GM23248 (cell line): ENCODE results near the gene SMTNL1. TPM values are rescaled to one million over a fixed set of nuclear protein-coding genes. Genes with fewer than 3 reads are reported as not detected.
A peak's percentile ranks its signal among the peaks of the same experiment; 100 is the strongest.

Experiments used
- DNase-seq: peaks from one replicate; pipeline ENCODE4 v3.0.0-alpha.2; 2015
- H2AFZ ChIP-seq: fragments of 200-600 bp; sonication (generic); 2 replicates; pipeline ENCODE4 v1.6.1; 2016; ENCODE audit warnings: antibody characterized with exemption
- H3F3A ChIP-seq: fragments of 200-600 bp; sonication (generic); 2 replicates; pipeline ENCODE4 v1.6.1; 2016; ENCODE audit warnings: mild to moderate bottlenecking, antibody characterized with exemption, mixed run types; ENCODE audit not compliant: insufficient read depth
- H3K27ac ChIP-seq: fragments of 200-600 bp; sonication (generic); 2 replicates; pipeline ENCODE4 v1.5.1; 2016; ENCODE audit warnings: mild to moderate bottlenecking
- H3K27me3 ChIP-seq: fragments of 200-600 bp; sonication (generic); replicated peaks from 2 replicates; pipeline ENCODE4 v1.6.1; 2016; ENCODE audit warnings: mild to moderate bottlenecking; ENCODE audit not compliant: insufficient read depth
- H3K36me3 ChIP-seq: fragments of 200-600 bp; sonication (generic); 2 replicates; pipeline ENCODE4 v1.6.1; 2016; ENCODE audit warnings: low read depth, mild to moderate bottlenecking
- H3K4me1 ChIP-seq: fragments of 200-600 bp; sonication (generic); 2 replicates; pipeline ENCODE4 v1.6.1; 2016; ENCODE audit warnings: mild to moderate bottlenecking; ENCODE audit not compliant: insufficient read depth
- H3K4me2 ChIP-seq: fragments of 200-600 bp; sonication (generic); one replicate; pipeline ENCODE4 v1.6.1; 2016; ENCODE audit warnings: mild to moderate bottlenecking; ENCODE audit not compliant: unreplicated experiment
- H3K4me3 ChIP-seq: fragments of 200-600 bp; sonication (generic); 2 replicates; pipeline ENCODE4 v1.5.1; 2016; ENCODE audit warnings: mild to moderate bottlenecking
- H3K79me2 ChIP-seq: fragments of 200-600 bp; sonication (generic); 2 replicates; pipeline ENCODE4 v1.6.1; 2016; ENCODE audit warnings: mild to moderate bottlenecking; ENCODE audit not compliant: insufficient read depth
- H3K9ac ChIP-seq: fragments of 200-600 bp; sonication (generic); 2 replicates; pipeline ENCODE4 v1.6.1; 2016; ENCODE audit warnings: mild to moderate bottlenecking
- H3K9me2 ChIP-seq: fragments of 200-600 bp; sonication (generic); 2 replicates; pipeline ENCODE4 v1.6.1; 2016; ENCODE audit warnings: mixed run types, mild to moderate bottlenecking, moderate library complexity; ENCODE audit not compliant: insufficient read depth
- H3K9me3 ChIP-seq: fragments of 200-600 bp; sonication (generic); one replicate; pipeline ENCODE4 v1.6.1; 2017; ENCODE audit warnings: low read depth
- H4K20me1 ChIP-seq: fragments of 200-600 bp; sonication (generic); 2 replicates; pipeline ENCODE4 v1.6.0; 2016; ENCODE audit not compliant: insufficient read depth
- EZH2 ChIP-seq: fragments of 200-600 bp; sonication (generic); IDR thresholded peaks from 2 replicates; pipeline ENCODE4 v1.6.1; 2018; ENCODE audit warnings: antibody characterized with exemption, mild to moderate bottlenecking; ENCODE audit not compliant: insufficient read depth, poor library complexity, severe bottlenecking
- EZH2phosphoT487 ChIP-seq: fragments of 200-600 bp; sonication (generic); IDR thresholded peaks from 2 replicates; pipeline ENCODE4 v1.6.1; 2018; ENCODE audit warnings: antibody characterized with exemption, moderate library complexity, mild to moderate bottlenecking, low read depth; ENCODE audit not compliant: insufficient read depth
- WGBS, 2 experiments: methylation state at CpG; one replicate each; pipeline ENCODE4 v1.1.6; 2015 to 2017; ENCODE audit warnings: low lambda C conversion rate in 2 of 2, low coverage in 1 of 2; ENCODE audit errors: missing lambda C conversion rate in 2 of 2; 5-methylcytosine and 5-hydroxymethylcytosine counted together
- in situ Hi-C: fragments of 300-500 bp; cut with MboI; formaldehyde crosslinking; loops from 2 replicates; pipeline ENCODE4 v1.15.0; 2020
- polyA plus RNA-seq: library from polyadenylated mRNA; unstranded; fragments of >200 nt; fragmentation: Nextera tagmentation; extraction: Ambion mirVana; gene quantifications from 2 replicates; pipeline ENCODE4 v1.2.1, GENCODE V29; 2016
- total RNA-seq: library from RNA; depleted of rRNA; stranded (reverse); fragments of >200 nt; shearing (Covaris generic); gene quantifications from 2 replicates; pipeline ENCODE4 v1.2.3, GENCODE V29; 2014

Gene SMTNL1
- total and polyA plus RNA-seq, 2 experiments from 2014 or later: not detected

DNA sequence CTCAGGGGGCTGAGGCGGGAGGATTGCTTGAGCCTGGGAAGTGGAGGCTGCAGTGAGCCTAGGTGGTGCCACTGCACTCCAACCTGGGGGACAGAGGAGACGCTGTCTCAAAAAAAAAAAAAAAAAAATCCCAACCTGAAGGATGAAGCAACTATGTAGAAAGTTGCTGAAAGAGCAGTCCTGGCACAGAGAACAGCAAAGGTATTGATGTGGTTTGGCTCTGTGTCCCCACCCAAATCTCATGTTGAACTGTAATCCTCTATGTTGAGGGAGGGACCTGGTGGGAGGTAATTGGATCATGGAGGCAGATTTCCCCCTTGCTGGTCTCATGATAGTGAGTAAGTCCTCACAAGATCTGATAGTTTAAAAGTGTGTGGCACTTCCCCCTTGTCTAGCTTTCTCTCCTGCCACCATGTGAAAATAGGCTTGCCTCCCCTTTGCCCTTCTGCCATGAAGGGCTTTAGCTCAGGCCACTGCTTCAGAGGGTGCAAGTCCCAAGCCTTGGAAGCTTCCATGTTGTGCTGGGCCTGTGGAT, 49.4 kb downstream of the SMTNL1 start:
- no peak for DNase-seq
- H3K4me2 ChIP-seq: no peak overlapping the region
- H3K9me2 ChIP-seq: no peaks in the 10 kb centered on the region
- H3K27ac ChIP-seq: no peak overlapping the region
- in situ Hi-C loops: no loop called here
- no peaks in the 10 kb centered on the region for H3K4me1 ChIP-seq
- no peaks in the 10 kb centered on the region for H4K20me1 ChIP-seq
- H2AFZ ChIP-seq: no peak overlapping the region
- H3F3A ChIP-seq: no peaks in the 10 kb centered on the region
- H3K79me2 ChIP-seq: no peaks in the 10 kb centered on the region
- H3K27me3 ChIP-seq: no peaks in the 10 kb centered on the region
- H3K4me3 ChIP-seq: no peak overlapping the region
- H3K9ac ChIP-seq: no peak overlapping the region
- H3K36me3 ChIP-seq: no peaks in the 10 kb centered on the region
- H3K9me3 ChIP-seq: no peaks in the 10 kb centered on the region
- 43 to 71% methylated on average over 1 to 2 of the region's 2 CpGs for WGBS, 2 experiments
- no peak for TF ChIP-seq EZH2phosphoT487

DNA sequence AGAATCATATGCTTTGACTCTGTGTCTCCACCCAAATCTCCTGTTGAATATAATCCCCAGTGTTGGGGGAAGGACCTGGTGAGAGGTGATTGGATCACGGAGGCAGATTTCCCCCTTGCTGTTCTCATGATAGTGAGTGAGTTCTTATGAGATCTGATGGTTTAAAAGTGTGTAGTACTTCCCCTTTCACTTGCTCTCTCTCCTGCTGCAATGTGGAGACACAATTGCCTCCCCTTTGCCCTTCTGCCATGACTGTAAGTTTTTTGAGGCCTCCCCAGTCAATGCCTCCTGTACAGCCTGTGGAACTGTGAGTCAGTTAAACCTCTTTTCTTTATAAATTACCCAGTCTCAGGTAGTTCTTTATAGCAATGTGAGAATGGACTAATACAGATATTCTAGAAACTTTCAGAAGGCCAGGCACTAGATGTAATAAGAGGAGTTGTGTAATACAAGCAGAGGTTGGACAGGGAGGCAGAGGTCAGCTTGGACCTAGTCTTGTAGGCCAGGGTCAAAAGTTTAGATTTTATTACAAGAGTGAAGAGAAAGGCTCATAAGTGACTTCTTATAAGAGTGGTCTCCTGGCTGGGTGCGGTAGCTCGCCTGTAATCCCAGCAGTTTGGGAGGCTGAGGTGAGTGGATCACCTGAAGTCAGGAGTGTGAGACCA, 50.8 kb downstream of the SMTNL1 start:
- H3K9me2 ChIP-seq: no peaks in the 10 kb centered on the region
- H3K4me1 ChIP-seq: no peaks in the 10 kb centered on the region
- no peaks in the 10 kb centered on the region for H3K27me3 ChIP-seq
- H3K79me2 ChIP-seq: no peaks in the 10 kb centered on the region
- no peak overlapping the region for H3K4me3 ChIP-seq
- no peak overlapping the region for H3K9ac ChIP-seq
- DNase-seq: no peak
- H3F3A ChIP-seq: no peaks in the 10 kb centered on the region
- H3K27ac ChIP-seq: no peak overlapping the region
- in situ Hi-C loops: no loop called here
- WGBS, 2 experiments: 62 to 69% methylated on average over 3 of the region's 3 CpGs
- no peaks in the 10 kb centered on the region for H3K36me3 ChIP-seq
- TF ChIP-seq EZH2 (no peak), EZH2phosphoT487 (no peak)
- H4K20me1 ChIP-seq: no peaks in the 10 kb centered on the region
- no peak overlapping the region for H2AFZ ChIP-seq
- no peaks in the 10 kb centered on the region for H3K9me3 ChIP-seq
- no peak overlapping the region for H3K4me2 ChIP-seq

DNA sequence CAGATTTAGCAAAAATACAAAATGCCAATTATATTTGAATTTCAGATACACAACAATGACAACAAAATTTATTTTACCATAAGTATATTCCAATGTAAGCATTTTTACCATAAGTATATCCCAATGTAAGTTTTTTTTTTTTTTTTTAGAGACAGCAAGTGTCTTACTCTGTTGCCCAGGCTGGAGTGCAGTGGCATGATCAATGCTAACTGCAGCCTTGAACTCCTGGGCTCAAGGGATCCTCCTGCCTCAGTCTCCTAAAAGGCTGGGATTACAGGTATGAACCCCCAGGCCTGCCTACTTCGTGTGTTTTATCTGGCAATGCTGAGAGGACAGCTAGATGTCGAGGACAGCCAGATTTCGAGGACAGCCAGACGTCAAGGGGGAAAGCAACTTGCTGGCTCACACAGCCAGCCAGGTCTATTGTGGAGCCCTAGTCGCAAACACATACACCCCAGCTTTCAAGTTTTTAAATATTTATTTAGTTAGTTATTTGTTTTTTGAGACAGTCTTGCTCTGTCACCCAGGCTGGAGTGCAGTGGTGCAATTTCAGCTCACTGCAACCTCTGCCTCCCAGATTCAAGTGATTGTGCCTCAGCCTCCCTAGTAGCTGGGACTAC, 59.0 kb downstream of the SMTNL1 start:
- 60 to 67% methylated on average over 5 of the region's 5 CpGs for WGBS, 2 experiments
- no peak for DNase-seq
- H3K79me2 ChIP-seq: no peaks in the 10 kb centered on the region
- in situ Hi-C loops: no loop called here
- H3K4me2 ChIP-seq: no peak overlapping the region
- TF ChIP-seq EZH2: no peak
- no peak for TF ChIP-seq EZH2phosphoT487
- peak overlapping the region; percentile 91; the same call in 1 of the 2 replicates for H2AFZ ChIP-seq
- H3K27me3 ChIP-seq: no peaks in the 10 kb centered on the region
- H3F3A ChIP-seq: peaks cover 12% of the 10 kb centered on the region; the same call in 1 of the 2 replicates
- H4K20me1 ChIP-seq: no peaks in the 10 kb centered on the region
- no peaks in the 10 kb centered on the region for H3K9me3 ChIP-seq
- peaks cover 11% of the 10 kb centered on the region for H3K4me1 ChIP-seq
- no peaks in the 10 kb centered on the region for H3K9me2 ChIP-seq
- H3K9ac ChIP-seq: no peak overlapping the region
- no peak overlapping the region for H3K4me3 ChIP-seq
- H3K36me3 ChIP-seq: no peaks in the 10 kb centered on the region
- no peak overlapping the region for H3K27ac ChIP-seq

DNA sequence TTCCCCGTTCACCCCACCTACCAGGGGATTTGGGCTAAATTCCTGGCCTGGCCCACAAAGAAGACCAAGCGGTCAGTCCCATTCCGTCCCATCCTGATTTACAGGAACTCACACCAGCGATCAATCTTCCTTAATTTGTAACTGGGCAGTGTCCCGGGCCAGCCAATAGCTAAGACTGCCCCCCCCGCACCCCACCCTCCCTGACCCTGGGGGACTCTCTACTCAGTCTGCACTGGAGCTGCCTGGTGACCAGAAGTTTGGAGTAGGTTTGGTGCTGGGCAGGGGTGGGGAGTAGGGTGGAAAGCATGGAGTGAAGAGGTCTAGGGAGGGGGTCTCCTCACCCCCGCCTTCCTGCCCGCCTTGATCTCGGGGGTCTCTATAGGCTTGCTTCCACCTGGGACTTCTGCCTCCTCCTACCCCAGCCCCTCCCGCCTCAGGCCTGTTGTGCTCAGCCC, 60.1 kb downstream of the SMTNL1 start, which contains the start of gene SERPING1:
Gene SERPING1, plus strand, starts transcription at position 225 of the 455 bp plus-strand sequence. CDS start 586 bp downstream, outside the sequence.
- TF ChIP-seq EZH2 (no peak), EZH2phosphoT487 (no peak)
- Histone ChIP-seq H3K4me2 (peak within 1 kb of the TSS; percentile 83), H3K9ac (peak within 1 kb of the TSS; percentile 87), H3K27me3 (no peaks in the 10 kb centered on the region), H3K79me2 (no peaks in the 10 kb centered on the region), H3K4me1 (peaks cover 11% of the 10 kb centered on the region), H4K20me1 (no peaks in the 10 kb centered on the region), H3K36me3 (no peaks in the 10 kb centered on the region), H3F3A (peaks cover 12% of the 10 kb centered on the region; the same call in 1 of the 2 replicates), H3K27ac (peak within 1 kb of the TSS; percentile 80), H3K9me2 (no peaks in the 10 kb centered on the region), H3K4me3 (peak within 1 kb of the TSS; percentile 77), H3K9me3 (no peaks in the 10 kb centered on the region), H2AFZ (peak within 1 kb of the TSS; percentile 91)
- in situ Hi-C loops: no loop called here
- 6 to 9% methylated on average over 7 to 10 of the region's 10 CpGs for WGBS, 2 experiments
- DNase-seq: peak; percentile 53
